GM12801 (cell line): Measurements from ENCODE around the gene MBP.

ENCODE experiments used
- TF ChIP-seq, protein P1 (sequence below): IDR thresholded peaks from one replicate; pipeline ENCODE4 v1.5.1; 2011; ENCODE audit warnings: control low read depth; ENCODE audit not compliant: insufficient read length; ENCODE audit errors: extremely low read depth

Gene MBP

DNA sequence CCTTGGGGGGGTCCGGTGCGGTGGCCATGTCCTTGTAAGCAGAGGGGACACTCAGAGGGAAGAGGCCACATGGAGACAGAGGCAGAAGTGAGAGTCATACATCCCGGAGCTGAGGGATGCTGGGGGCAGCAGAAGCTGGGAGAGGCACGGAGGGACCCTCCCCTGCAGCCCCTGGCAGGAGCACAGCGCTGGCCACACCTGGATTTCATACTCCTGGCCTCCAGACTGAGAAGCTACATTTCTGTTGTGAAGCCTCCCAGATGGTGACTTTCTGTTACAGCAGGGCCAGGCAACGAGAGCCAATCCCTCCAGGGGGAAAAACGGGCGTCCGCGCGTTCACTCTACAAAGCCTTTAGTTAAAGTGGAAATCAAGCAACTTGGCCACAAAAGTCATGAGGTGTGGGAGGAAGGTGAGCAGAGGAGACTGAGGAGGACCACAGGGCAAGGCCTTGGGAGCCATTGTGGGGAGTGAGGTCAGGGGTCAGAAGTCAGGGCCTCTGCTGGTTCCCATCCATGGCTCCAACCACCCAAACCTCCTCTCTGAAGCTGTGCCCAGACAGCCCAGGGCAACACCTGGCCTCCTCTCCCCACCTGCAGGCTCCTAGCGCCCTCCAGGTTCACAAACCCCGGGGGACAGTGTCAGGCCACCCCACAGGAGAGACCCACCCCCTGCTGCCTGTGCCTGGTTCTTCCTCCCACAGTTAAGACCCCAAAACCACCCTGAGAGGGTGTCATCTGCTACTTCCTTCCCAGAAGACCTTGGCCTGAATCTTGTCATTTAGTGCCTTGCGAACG lies 4.5 kb upstream of the MBP start:
- TF ChIP-seq, protein P1, sequence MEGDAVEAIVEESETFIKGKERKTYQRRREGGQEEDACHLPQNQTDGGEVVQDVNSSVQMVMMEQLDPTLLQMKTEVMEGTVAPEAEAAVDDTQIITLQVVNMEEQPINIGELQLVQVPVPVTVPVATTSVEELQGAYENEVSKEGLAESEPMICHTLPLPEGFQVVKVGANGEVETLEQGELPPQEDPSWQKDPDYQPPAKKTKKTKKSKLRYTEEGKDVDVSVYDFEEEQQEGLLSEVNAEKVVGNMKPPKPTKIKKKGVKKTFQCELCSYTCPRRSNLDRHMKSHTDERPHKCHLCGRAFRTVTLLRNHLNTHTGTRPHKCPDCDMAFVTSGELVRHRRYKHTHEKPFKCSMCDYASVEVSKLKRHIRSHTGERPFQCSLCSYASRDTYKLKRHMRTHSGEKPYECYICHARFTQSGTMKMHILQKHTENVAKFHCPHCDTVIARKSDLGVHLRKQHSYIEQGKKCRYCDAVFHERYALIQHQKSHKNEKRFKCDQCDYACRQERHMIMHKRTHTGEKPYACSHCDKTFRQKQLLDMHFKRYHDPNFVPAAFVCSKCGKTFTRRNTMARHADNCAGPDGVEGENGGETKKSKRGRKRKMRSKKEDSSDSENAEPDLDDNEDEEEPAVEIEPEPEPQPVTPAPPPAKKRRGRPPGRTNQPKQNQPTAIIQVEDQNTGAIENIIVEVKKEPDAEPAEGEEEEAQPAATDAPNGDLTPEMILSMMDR, result no peak

DNA sequence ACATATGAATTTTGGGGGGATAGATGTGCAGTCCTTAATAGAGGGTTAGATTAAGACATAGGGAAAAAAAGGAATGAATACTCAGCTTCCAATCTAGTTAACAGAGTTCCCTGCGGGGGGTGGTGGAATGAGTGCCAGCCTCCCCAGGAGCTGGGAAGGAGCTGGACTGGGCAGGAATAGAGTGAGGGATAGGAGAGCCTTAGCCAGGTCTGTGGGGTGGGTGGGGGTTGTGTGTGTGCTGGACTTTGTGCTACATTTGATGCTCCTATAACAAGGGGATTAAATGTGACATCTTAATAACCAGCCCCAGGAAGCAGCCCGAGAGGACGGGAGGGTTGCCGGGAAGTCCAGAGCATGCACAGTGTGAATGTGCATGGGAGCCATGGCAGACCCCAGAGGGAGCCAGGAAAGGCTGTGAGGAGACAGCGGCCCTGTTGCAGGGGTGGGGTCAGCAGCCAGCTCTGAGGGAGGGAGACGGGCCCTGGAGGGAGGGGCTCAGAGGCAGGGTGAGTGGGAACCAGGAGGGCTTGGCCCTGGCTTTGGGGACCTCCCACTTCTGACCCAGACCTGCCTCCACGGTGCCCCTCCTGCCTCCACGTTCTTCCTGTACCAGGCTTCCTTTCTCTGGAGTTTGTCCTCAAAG lies 3.6 kb upstream of the MBP start:
- TF ChIP-seq, protein P1, result no peak

DNA sequence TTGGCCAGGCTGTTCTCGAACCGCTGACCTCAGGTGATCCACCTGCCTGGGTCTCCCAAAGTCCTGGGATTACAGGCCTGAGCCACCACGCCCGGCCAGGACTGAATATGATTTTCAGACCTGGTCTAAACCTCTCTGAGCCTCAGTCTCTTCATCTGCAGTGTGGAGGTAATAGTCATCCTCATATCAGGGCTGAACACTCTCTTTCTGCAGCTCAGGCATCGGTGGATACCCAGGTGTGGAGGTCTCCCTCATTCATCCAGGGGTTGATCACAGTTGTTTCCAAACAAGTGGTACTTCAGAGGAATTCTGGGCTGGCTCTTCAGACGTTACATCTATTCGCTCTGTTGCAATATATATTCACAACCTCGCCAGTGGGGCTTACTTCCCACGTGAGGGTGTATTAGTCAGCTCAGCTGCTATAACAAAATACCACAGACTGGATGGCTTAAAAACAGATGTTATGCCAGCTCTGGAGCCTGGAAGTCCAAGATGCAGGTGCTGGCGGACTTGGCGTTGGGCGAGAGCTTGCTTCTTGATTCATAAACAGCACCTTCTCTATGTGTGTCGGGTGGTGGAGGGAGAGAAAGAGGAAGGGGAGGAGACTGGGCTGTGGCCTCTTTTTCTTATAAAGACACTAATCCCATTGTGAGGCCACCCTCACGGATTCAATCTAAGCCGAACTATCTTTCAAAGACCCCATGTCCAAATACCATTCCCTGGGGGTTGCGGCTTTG lies 2.9 kb upstream of the MBP start:
- TF ChIP-seq, protein P1, result no peak

DNA sequence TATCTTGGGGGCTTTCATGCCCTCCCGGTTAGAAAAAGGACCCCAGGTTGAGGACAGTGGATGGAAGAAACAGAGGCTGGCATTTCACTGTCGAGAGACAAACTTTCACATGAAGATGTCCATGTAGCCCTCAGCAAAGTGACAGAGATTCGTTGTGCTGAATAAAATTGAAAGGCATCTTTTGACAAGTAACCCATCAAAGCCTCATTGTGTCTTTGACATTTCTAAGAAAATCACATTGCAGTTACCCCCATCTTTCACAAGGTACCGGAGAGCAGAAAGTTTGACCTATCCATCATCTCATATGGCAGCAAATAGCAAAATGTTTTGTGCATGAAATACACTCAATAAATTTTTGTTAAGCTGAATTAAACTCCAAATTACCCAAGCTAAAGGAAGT lies 2.0 kb upstream of the MBP start:
- TF ChIP-seq, protein P1, result no peak

- TF ChIP-seq, protein P1, result no peak
These were observed 1.4 kb upstream of the MBP start for GRCh38 chr18:77133835-77134496.

GRCh38 chr18:77133051-77133834 lies 660 bp upstream of the MBP start:
- TF ChIP-seq, protein P1, result no peak
